NCI-H187 (cell line): Measurements from ENCODE around the gene DET1.
A peak's percentile ranks its signal among the peaks of the same experiment; 100 is the strongest.
"Not testable (repeated sequence)": the region's sequence is repeated elsewhere in the genome, so short reads cannot be mapped to it uniquely, and the experiment has no call there.

ENCODE experiments used
- DNase-seq, 2 experiments: peaks; one replicate each; lab custom pipeline; 2025; lab: John Stamatoyannopoulos, UW

DET1 gene

DNA sequence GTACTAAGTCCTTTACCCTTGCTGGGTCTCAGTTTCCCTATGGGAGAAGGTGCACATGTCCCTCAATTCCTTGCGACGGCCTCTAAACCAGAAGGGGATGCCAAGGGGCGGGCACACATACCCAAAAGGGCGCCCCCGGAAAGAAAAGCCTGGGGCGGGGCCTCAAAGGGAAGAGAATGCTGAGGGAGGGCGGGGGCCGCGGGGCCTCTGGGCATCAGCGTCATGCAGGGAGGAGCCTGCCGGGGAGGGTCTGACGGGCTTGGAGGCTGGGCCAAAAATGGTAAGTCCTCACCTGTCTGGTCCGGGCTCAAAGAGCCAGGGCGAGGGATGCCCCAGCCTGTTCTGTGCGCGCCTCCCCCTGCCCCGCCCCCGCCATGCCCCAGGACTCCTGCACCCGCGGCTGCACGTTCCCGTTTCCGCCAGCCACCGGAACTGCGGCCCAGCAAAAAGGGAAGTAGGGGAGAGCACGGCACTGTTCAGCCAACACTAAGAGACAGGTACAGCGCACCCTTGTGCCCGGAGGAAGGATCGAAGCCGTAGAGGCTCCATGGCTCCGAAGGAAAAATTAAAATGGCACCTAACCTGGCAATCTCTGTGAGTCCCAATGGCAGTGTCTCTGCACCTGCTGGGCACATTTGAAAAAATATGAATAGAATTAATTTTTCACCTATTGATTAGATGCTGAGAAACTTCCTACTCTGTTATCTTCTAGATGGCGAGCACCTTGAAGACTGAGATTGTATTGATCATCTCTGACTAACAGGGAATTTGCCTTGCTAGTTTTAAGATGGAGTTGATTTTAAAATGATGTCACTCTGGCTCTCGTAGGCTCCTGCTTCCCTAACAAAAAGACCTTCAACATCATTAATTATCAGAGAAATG is at the start of gene DET1:
Gene DET1 (minus strand): TSS at position 434 of the 882 bp plus-strand sequence. CDS start 14,976 bp downstream, outside the sequence.
- DNase-seq, result peak; percentile 83 to 92

DNA sequence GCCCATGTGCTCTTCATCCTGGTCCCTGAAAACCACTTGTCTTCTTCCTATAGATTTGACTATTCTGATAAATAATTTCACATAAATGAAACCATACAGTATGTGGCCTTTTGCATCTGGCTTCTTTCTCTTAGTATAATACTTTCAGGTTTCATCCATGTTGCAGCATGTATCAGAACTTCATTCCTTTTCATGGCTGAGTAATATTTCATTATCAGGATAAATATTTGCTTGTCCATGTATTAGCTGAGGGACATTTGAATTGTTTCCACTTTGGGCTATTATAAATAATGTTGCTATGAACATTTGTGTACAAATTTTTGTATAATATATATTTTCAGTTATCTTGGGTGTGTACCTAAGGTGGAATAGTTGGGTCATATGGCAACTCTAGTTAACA is 44.9 kb upstream of the DET1 start:
- DNase-seq, result no peak

DNA sequence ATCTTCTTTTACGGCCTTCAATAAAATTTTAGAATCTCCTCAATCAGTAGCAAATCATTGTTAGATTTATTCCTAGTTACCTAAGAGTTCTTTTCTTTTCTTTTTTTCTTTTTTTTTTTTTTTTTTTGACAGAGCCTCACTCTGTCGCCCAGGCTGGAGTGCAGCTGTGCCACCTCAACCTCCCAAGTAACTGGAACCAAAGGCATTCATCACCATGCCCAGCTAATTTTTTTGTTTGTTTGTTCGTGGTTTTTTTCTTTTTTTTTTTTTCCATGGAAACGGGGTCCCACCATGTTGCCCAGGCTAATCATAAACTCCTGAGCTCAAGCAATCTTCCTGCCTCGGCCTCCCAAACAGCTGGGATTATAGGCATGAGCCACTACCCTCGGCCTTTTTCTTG is 44.3 kb upstream of the DET1 start:
- no peak for DNase-seq

DNA sequence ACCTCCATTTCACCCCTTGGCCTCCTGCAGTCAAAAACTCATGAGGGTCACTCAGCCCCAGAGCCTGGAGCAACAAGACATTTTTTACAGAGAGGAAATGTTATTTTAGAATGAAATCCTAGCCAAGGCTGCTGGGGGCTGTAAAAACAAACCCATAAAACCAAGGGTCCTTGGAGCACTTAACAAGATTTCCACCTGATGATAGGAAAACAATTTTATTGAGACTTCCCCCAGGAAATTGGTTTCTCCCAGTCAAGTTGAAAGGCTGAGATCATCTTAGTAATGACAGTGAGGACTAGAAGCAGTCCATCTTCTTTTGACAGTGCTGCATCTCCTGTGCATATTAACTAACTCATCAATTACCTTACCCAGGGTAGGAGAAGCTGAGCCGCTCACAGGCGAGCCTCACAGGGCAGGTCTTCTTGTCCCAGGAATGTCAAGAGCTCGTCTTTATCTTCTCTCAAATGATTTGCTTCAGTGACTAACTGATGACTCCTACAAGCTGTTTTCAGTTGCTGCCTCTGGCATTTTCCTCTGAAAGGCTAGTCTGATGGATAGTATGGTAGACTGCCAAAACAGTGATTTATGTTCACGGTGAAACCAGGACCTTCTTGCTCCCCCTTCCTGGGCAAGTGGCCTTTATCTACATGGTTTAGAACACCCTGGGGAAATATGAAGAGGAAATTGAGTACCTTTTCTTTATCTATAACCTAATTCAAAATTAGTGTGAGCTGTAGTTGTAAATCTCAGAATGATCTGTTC is 40.1 kb upstream of the DET1 start:
- DNase-seq, result peak in 1 of 2 experiments; percentile 35

DNA sequence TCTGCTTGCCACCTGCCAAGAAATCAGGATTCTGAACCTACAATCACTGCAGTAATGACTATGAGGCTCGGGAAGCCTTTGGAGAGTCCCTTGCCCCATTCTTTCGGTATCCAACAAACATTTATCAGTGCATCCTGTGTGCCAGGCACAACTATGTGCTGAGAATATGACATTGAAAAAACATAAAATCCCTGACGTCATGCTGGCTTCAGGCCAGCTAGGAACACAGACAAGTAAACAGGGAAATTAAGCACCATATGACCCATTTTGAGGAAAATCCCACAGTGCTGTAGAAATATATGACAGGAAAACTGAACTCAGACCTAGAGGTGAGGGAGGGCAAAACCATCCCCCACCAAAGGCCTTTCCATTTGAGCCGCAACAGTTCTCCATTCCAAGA is 34.1 kb upstream of the DET1 start:
- no peak for DNase-seq

DNA sequence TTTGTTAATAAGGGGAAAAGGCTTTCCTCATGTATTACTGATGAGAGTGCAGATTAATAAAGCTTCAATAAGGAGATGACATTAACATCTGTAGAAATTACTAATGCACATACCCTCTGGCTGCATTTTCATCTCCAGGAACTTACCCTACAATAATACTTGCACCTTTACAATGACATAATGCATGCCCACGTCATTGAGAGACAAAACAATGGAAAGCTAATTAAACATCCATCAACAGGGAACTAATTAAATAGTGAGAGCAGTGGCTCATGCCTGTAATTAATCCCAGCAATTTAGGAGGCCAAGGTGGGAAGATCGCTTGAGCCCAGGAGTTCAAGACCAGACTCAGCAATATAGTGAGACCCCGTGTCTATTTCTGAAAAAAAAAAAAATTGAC is 32.8 kb upstream of the DET1 start:
- no peak for DNase-seq

DNA sequence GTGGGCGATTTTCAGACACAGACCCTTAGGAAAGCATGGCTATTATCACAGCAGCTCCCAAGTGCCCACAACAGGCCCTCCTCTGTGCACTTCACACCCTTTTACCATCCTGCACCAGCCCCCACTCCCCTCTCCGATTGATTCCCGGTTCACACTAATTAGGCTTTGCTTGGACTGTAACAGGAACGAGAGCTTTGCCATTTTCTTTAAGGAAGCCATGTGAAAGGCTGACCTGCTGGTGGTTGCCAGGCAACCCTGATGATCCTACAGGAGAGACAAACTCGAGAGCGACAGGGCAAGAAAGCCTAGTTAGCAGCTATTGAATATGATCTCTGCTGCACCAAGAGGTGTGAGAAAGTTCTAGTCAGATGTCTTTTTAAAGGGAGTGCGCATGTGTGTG is 28.2 kb upstream of the DET1 start:
- no peak for DNase-seq

DNA sequence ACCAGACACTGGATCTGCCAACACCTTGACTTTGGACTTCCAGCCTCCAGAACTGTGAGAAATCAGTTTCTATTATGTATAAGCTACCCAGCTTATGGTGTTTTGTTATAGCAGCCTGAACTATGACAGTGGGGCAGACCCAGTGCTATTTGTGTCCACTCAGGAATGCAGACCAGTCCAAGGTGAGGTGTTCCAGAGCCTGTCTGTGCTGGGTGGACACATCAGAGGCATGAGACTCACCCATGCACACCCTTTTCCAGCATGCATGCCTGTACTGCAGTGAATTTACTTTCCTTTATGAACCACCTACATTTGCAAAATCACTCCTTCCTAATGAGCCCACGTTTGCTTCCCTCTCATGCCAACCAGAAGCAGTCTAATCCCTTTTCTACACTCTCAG is 27.6 kb upstream of the DET1 start:
- no peak for DNase-seq

DNA sequence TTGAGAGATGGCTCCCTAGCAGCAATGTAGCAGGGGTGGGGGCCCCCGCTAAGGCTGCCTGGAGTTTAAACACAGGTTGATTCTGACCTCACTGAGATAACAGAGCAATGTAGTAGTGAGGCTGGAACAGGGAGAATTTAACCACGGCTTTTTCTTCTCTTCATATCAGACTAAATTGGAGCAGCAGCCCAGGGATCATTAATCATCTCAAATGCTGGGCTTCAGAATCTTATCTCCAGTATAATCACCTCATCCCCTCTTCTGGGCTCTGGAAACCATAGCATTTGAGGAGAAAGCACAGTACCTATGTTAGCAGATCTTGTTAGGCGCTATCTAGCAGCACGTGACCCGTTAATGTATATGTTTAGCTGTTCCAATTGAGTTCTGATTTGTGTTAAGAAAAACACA is 25.4 kb upstream of the DET1 start:
- DNase-seq, result no peak

DNA sequence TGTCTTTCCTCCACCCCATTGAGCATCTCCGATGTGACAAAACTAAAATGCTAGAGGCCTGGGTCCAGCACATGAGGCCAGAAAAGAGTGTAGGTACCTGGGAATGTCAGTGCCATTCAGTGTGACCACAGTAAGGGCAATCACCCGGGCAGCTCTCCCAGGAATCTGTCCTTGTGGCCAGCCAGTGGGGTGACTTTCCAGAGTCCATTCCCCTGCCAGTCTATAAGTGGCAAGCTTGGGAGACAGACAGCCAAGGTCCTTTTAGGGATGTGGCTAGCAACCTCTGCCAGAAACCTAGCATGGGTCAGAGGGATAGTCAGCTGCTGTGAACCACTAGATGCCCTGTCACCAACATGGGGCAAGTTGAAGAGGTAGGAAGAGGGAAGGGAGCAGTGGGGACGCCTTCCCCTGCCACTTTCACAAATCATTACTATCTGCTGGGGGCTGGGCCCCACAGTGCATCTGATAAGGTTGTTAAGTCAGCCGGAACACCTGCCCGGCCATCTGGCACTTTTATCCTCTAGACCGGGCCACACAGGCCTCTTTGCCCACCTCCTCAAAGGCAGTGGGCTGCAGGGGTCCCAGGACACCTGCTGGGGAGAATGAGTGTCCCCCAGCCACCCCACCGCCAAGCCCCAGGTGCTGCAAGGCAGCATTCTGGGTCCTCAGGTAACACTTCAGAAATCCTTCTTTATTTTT is 24.8 kb upstream of the DET1 start:
- no peak for DNase-seq

DNA sequence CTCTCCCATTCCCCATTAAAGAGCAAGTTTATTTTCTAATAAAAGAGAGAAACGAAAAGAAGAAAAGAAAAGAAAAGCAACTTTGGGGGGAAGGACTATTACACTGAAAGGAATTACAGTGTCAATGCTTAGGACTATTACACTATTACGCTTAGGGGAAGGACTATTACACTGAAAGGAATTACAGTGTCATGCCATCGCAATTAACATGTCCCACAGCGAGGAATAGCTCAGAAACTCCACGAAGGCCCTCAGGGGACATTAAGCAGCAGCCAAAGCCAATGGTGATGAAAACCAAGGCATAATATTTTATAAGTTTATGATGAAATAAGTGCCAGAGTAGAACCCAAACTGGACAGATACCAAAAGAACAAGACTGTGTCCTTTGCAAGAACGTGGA is 22.1 kb upstream of the DET1 start:
- no peak for DNase-seq

DNA sequence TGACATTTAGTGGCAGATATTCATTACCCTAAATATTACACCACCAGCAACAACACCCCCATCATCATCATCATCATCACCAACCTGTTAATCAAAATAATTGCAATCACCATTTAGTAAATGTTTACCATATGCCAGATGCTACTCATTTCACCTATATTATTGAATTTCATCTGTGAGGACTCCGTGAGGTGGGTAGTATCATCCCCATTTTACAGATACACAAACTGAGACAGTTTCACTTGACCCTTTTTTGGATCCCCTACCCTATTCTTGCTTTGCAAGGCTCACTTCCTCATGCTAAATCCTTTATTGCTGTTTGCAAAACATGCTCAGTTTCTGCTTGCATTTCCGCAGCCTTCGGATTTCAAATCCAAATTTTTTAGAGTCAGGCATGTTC is 18.3 kb upstream of the DET1 start:
- no peak for DNase-seq

DNA sequence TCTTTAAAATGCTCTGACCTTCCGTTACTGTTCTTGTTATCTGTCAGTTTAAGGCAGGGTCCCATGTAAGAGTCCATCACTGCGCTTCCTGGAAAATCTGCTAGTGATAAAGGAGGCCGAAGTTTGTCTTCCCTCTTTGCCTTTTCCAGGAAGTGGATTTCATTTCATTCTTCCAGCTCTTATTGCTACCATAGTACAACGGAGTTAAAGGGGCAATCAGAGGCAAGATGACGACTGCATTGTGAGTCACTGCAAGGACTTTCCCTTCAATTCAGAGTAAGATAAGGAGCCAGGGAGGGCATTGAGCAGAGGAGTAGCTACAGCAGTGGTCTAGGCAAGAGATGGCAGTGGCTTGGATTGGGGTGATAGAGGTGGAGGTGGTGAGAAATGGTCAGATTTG is 17.2 kb upstream of the DET1 start:
- no peak for DNase-seq

DNA sequence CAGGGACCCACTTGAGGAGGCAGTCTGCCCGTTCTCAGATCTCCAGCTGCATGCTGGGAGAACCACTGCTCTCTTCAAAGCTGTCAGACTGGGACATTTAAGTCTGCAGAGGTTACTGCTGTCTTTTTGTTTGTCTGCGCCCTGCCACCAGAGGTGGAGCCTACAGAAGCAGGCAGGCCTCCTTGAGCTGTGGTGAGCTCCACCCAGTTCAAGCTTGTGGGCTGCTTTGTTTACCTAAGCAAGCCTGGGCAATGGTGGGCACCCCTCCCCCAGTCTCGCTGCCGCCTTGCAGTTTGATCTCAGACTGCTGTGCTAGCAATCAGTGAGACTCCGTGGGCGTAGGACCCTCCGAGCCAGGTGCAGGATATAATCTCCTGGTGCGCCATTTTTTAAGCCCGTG is 13.1 kb upstream of the DET1 start:
- DNase-seq, result not testable (repeated sequence)

DNA sequence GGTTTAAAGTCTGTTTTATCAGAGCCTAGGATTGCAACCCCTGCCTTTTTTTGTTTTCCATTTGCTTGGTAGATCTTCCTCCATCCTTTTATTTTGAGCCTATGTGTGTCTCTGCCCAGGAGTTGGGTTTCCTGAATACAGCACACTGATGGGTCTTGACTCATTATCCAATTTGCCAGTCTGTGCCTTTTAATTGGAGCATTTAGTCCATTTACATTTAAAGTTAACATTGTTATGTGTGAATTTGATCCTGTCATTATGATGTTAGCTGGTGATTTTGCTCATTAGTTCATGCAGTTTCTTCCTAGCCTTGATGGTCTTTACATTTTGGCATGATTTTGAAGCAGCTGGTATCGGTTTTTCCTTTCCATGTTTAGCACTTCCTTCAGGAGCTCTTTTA is 11.5 kb upstream of the DET1 start:
- DNase-seq, result not testable (repeated sequence)

DNA sequence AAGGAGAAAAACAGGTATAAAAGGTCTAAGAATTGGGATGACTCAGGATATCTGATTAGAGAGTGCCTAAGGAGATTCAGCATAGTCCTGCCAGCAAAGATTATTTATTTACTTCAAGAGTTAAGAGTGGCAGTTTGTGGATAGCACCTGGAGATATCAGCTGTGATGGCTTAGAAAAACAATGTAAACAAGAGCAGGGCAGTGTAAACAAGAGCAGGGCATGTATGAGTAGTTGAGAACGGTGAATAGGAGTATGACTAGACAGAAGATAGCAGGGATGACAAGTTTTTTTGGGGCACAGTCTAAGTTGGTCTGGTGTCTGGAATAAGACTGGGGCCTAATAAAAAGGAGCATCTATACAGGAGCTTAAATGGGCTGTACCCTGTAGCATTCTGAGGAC is 1.5 kb upstream of the DET1 start:
- DNase-seq, result not testable (repeated sequence)

DNA sequence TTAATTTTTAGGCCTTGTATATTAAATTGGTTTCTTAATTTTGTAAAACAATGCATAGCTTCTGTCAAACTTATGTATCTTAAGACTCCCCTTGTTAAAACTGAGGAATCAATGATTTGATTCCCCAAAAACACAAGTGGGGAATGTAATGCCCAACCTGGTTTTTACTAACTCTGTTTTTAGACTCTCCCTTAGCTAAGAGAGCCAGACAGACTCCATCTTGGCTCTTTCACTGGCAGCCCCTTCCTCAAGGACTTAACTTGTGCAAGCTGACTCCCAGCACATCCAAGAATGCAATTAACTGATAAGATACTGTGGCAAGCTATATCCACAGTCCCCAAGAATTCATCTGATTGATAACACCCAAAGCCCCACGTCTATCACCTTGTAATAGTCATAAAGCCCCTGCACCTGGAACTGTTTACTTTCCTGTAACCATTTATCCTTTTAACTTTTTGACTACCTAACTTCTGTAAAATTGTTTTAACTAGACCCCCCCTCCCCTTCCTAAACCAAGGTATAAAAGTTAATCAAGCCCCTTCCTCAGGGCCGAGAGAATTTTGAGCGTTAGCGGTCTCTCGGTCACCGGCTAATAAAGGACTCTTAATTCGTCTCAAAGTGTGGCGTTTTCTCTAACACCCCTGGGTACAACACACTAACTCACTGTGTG is 768 bp downstream of the DET1 start:
- not testable (repeated sequence) for DNase-seq

DNA sequence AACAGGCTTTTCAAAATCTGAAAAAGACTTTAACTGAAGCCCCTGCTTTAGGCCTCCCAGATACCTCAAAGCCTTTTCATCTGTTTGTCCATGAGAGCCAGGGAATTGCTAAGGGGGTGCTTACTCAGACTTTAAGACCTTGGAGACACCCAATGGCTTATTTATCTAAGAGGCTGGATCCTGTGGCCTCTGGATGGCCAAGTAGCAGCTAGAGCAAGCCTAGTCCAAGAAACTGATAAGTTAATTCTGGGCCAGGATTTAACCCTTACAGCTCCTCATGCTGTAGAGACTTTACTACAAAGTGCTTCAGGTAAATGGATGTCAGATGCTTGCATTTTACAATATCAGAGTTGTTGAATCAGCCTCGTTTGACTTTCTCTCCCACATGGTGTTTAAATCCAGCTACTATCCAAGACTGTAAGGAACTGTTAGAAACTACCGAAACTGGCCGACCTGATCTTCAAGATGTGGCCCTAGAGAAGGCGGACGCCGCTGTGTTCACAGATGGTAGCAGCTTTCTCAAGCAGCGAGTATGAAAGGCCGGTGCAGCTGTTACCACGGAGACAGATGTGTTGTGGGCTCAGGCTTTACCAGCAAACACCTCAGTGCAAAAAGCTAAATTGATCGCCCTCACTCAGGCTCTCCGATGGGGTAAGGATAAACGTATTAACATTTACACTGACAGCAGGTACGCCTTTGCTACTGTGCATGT is 3.3 kb downstream of the DET1 start:
- DNase-seq, result no peak

DNA sequence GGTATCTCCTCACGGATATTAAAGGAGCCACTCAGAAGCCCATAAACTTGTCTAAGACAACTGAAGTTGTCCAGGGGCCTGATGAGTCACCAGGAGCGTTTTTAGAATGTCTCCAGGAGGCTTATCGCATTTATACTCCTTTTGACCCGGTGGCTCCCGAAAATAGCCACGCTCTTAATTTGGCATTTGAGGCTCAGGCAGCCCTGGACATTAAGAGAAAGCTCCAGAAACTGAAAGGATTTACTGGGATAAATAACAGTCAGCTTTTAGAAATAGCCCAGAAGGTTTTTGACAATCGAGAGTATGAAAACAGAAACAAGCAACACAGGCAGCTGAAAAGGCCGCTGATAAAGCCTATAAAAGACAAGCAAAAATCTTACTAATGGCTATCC is 4.1 kb downstream of the DET1 start:
- no peak for DNase-seq

DNA sequence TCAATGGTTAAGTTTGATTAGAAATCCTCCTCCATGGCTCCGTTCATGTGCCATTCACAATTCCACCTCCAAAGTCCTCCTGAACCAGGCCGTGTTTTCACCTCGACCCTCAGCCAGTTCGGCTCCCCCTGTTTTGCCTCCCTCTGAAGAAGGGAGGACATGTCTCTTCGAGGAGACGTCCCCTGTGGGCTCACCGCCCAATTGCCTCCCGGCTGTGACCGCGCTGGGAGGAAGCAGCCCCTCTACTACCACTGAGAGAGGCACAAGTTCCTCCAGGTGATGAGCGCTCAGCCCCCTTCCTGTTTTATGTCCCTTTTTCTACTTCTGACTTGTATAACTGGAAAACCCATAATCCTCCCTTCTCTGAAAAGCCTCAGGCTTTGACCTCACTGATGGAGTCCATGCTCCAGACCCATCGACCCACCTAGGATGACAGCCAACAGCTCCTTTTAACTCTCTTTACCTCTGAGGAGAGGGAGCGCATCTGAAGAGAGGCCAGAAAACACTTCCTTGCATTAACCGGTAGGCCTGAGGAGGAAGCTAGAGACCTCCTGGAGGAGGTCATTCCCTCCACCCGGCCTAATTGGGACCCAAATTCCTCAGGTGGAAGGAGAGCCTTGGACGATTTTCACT is 4.7 kb downstream of the DET1 start:
- no peak for DNase-seq

DNA sequence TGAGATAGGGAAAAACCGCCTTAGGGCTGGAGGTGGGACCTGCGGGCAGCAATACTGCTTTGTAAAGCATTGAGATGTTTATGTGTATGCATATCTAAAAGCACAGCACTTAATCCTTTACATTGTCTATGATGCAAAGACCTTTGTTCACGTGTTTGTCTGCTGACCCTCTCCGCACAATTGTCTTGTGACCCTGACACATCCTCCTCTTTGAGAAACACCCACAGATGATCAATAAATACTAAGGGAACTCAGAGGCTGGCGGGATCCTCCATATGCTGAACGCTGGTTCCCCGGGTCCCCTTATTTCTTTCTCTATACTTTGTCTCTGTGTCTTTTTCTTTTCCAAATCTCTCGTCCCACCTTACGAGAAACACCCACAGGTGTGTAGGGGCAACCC is 5.4 kb downstream of the DET1 start:
- DNase-seq, result not testable (repeated sequence)
